DOHH2 (cell line): ENCODE measurements around the gene SPON1.

ENCODE experiments used
- H3F3A ChIP-seq: fragments of 200-600 bp; sonication (generic), shearing (Covaris generic); 2 replicates; pipeline ENCODE4 v1.6.0; 2016; ENCODE audit warnings: antibody characterized with exemption, mild to moderate bottlenecking; ENCODE audit not compliant: control insufficient read depth, insufficient read depth
- H3K27ac ChIP-seq: fragments of 200-600 bp; sonication (generic); 2 replicates; pipeline ENCODE4 v1.5.1; 2014; ENCODE audit warnings: low read depth, mild to moderate bottlenecking, low read length, moderate library complexity
- H3K27me3 ChIP-seq: fragments of 200-600 bp; sonication (generic); 2 replicates; pipeline ENCODE4 v1.6.1; 2014; ENCODE audit warnings: mild to moderate bottlenecking, low read length, mixed read lengths; ENCODE audit not compliant: control insufficient read depth
- H3K36me3 ChIP-seq: fragments of 200-600 bp; sonication (generic); 2 replicates; pipeline ENCODE4 v1.6.1; 2014; ENCODE audit warnings: mild to moderate bottlenecking, low read length, moderate library complexity, mixed read lengths; ENCODE audit not compliant: control insufficient read depth
- H3K4me1 ChIP-seq: fragments of 200-600 bp; sonication (generic); 2 replicates; pipeline ENCODE4 v1.6.1; 2014; ENCODE audit warnings: mild to moderate bottlenecking, low read length, mixed read lengths; ENCODE audit not compliant: control insufficient read depth
- H3K4me2 ChIP-seq: fragments of 200-600 bp; sonication (generic); 2 replicates; pipeline ENCODE4 v1.6.0; 2014; ENCODE audit warnings: mild to moderate bottlenecking, low read length, moderate library complexity
- H3K4me3 ChIP-seq: fragments of 200-600 bp; sonication (generic); 2 replicates; pipeline ENCODE4 v1.5.1; 2014; ENCODE audit warnings: mild to moderate bottlenecking, low read length, mixed read lengths
- H3K79me2 ChIP-seq: fragments of 200-600 bp; sonication (generic); 2 replicates; pipeline ENCODE4 v1.6.1; 2014; ENCODE audit warnings: mild to moderate bottlenecking, low read length, mixed read lengths; ENCODE audit not compliant: control insufficient read depth
- H3K9me2 ChIP-seq: fragments of 200-600 bp; sonication (generic); replicated peaks from 2 replicates; pipeline ENCODE4 v1.6.1; 2014; ENCODE audit warnings: mild to moderate bottlenecking, low read length, mixed read lengths; ENCODE audit not compliant: control insufficient read depth
- H3K9me3 ChIP-seq: fragments of 200-600 bp; sonication (generic); 2 replicates; pipeline ENCODE4 v1.6.1; 2014; ENCODE audit warnings: antibody characterized with exemption, low read length, mixed read lengths; ENCODE audit not compliant: control insufficient read depth, insufficient read depth
- H4K20me1 ChIP-seq: fragments of 200-600 bp; sonication (generic); 2 replicates; pipeline ENCODE4 v1.6.0; 2014; ENCODE audit warnings: low read depth, mild to moderate bottlenecking, antibody characterized with exemption, low read length, moderate library complexity; ENCODE audit not compliant: control insufficient read depth, insufficient read depth
- EZH2phosphoT487 ChIP-seq: fragments of 200-600 bp; sonication (generic); IDR thresholded peaks from 2 replicates; pipeline ENCODE4 v1.6.1; 2017; ENCODE audit warnings: borderline replicate concordance, mild to moderate bottlenecking, antibody characterized with exemption, low read length, moderate library complexity, mixed read lengths
- TF ChIP-seq, protein P1 (sequence below): fragments of 200-600 bp; sonication (generic); IDR thresholded peaks from one replicate; pipeline ENCODE4 v1.5.1; 2014; ENCODE audit warnings: antibody characterized with exemption, mild to moderate bottlenecking, low read depth, low read length; ENCODE audit not compliant: poor library complexity, severe bottlenecking

Gene SPON1

DNA sequence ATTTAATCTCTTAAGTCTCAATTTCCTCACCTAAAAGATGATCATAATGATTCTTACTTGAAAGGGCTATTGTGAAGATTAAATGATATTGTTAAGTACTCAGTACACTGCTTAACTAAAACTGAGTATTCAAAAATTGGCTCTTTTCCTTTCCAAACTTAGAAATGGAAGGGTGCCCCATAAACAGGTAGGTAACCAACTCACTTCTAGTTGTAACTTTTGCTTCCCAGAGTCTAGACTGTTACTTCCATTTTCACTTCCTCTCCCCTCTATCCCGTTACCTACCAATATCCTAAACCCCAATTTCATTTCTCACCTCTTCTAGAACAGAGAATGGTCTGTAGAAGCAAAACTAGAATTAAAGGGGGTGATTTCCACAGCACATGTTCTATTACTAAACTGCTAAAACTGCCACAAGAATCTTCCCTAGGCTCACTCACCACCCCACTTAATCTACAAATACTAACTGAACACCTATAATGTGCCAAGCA lies 346.4 kb downstream of the SPON1 start:
- H3K27me3 ChIP-seq, result no peaks in the 10 kb centered on the region
- H3K79me2 ChIP-seq, result peaks cover 99% of the 10 kb centered on the region
- peaks cover 88% of the 10 kb centered on the region for H3K4me1 ChIP-seq
- H3K4me2 ChIP-seq, result peak overlapping the region; percentile 91
- TF ChIP-seq, protein P1, sequence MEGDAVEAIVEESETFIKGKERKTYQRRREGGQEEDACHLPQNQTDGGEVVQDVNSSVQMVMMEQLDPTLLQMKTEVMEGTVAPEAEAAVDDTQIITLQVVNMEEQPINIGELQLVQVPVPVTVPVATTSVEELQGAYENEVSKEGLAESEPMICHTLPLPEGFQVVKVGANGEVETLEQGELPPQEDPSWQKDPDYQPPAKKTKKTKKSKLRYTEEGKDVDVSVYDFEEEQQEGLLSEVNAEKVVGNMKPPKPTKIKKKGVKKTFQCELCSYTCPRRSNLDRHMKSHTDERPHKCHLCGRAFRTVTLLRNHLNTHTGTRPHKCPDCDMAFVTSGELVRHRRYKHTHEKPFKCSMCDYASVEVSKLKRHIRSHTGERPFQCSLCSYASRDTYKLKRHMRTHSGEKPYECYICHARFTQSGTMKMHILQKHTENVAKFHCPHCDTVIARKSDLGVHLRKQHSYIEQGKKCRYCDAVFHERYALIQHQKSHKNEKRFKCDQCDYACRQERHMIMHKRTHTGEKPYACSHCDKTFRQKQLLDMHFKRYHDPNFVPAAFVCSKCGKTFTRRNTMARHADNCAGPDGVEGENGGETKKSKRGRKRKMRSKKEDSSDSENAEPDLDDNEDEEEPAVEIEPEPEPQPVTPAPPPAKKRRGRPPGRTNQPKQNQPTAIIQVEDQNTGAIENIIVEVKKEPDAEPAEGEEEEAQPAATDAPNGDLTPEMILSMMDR, result no peak
- TF ChIP-seq EZH2phosphoT487, result no peak
- no peaks in the 10 kb centered on the region for H3K9me3 ChIP-seq
- peaks cover 3% of the 10 kb centered on the region; the same call in 1 of the 2 replicates for H4K20me1 ChIP-seq
- no peaks in the 10 kb centered on the region for H3K9me2 ChIP-seq
- peaks cover 3% of the 10 kb centered on the region; the same call in 1 of the 2 replicates for H3K36me3 ChIP-seq
- H3K27ac ChIP-seq, result peak overlapping the region; percentile 52
- peak overlapping the region; percentile 35 for H3K4me3 ChIP-seq
- peaks cover 23% of the 10 kb centered on the region for H3F3A ChIP-seq

DNA sequence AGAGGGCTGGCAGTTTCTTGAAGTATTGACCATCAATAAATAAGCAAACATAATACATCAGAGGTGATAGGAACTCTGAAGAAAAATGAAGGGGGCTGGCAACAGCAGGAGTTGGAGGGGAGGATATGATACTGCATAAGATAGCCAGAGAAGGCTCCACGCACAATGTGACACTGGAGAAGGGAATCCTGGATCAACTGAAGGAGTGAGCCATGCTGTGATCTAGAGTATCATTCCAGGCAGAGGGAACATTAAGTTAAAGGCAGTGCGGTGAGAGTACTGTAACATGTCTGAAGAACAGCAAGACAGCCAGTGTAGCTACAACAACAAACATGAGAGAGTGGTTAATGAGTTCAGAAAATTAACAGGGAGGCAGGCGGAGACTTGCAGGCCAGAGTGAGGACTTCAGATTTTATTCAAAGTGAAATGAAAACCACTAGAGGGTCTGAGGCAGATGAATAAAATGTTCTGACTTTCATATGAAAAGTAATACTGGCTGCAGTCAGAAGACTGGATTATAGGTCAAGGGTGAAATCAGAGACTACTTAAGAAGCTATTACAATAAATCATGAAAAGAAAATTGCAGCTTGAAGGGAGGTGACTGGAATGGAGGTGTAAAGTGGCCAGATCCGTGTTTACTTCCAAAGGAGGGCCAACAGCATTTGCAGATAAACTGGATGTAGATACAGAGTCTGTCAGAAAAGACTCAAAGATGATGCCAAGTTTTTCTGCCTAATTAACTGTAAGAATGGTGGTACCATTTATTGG lies 347.1 kb downstream of the SPON1 start:
- Histone ChIP-seq H4K20me1 (no peaks in the 10 kb centered on the region), H3K27me3 (no peaks in the 10 kb centered on the region), H3K4me2 (peak overlapping the region; percentile 91), H3K27ac (peak overlapping the region; percentile 52), H3K36me3 (peaks cover 3% of the 10 kb centered on the region; the same call in 1 of the 2 replicates), H3K9me2 (no peaks in the 10 kb centered on the region), H3K9me3 (no peaks in the 10 kb centered on the region), H3K79me2 (peaks cover 99% of the 10 kb centered on the region), H3F3A (peaks cover 29% of the 10 kb centered on the region), H3K4me3 (peak overlapping the region; percentile 35), H3K4me1 (peaks cover 88% of the 10 kb centered on the region)
- TF ChIP-seq EZH2phosphoT487, result no peak
- TF ChIP-seq, protein P1, result no peak

GRCh38 chr11:14310679-14311078 lies 348.2 kb downstream of the SPON1 start:
- H3K9me2 ChIP-seq, result no peaks in the 10 kb centered on the region
- no peaks in the 10 kb centered on the region for H3K27me3 ChIP-seq
- no peaks in the 10 kb centered on the region for H4K20me1 ChIP-seq
- H3K27ac ChIP-seq, result peak overlapping the region; percentile 52
- H3K4me3 ChIP-seq, result peak overlapping the region; percentile 32
- H3K9me3 ChIP-seq, result no peaks in the 10 kb centered on the region
- H3K4me2 ChIP-seq, result peak overlapping the region; percentile 91
- H3F3A ChIP-seq, result peaks cover 38% of the 10 kb centered on the region
- peaks cover 3% of the 10 kb centered on the region; the same call in 1 of the 2 replicates for H3K36me3 ChIP-seq
- H3K4me1 ChIP-seq, result peaks cover 91% of the 10 kb centered on the region
- H3K79me2 ChIP-seq, result peaks cover 99% of the 10 kb centered on the region
- no peak for TF ChIP-seq EZH2phosphoT487
- TF ChIP-seq, protein P1, result no peak
